ENCODE results near the gene OR51T1.

Gene OR51T1

GRCh38 chr11:4881188-4881587 is 512 bp upstream of the OR51T1 start:
- H3K27me3 ChIP-seq (ENCODE audit: control insufficient read depth in 1 of 2, insufficient read depth in 1 of 2, low read length in 2 of 2), result no peaks in the 10 kb centered on the region
- H3K23ac ChIP-seq (ENCODE audit: low read length in 2 of 2), result no peak overlapping the region
- H3K18ac ChIP-seq (ENCODE audit: low read depth in 1 of 2, low read length in 2 of 2), result no peak overlapping the region
- no peak overlapping the region for H2BK15ac ChIP-seq (ENCODE audit: low read depth, poor library complexity, severe bottlenecking)
- H4K8ac ChIP-seq (ENCODE audit: low read length), result no peak overlapping the region
- H3K4me1 ChIP-seq (ENCODE audit: control insufficient read depth, insufficient read depth, low read depth, low read length), result peaks cover 2% of the 10 kb centered on the region
- no peak overlapping the region for H3K4ac ChIP-seq (ENCODE audit: low read depth in 1 of 2, low read length in 2 of 2)
- no peak overlapping the region for H2AK5ac ChIP-seq (ENCODE audit: low read length, severe bottlenecking)
- H2BK12ac ChIP-seq (ENCODE audit: low read length in 2 of 2), result no peak overlapping the region
- DNase-seq, result no peak
- H3K9me3 ChIP-seq (ENCODE audit: control insufficient read depth, low read length), result no peaks in the 10 kb centered on the region
- 71% methylated on average over 4 of the region's 4 CpGs for whole genome bisulfite sequencing
- no peak overlapping the region for H3K27ac ChIP-seq (ENCODE audit: low read length, poor library complexity, severe bottlenecking)
- no peak overlapping the region for H3K14ac ChIP-seq (ENCODE audit: low read length in 2 of 2)
- H3K36me3 ChIP-seq (ENCODE audit: control insufficient read depth in 1 of 2, insufficient read depth in 2 of 2, low read depth in 1 of 2, low read length in 2 of 2), result no peaks in the 10 kb centered on the region
- no peak overlapping the region for H3K9ac ChIP-seq (ENCODE audit: low read length)
- H3K4me3 ChIP-seq (ENCODE audit: insufficient read depth in 1 of 2, low read depth in 1 of 2, low read length in 2 of 2), result no peak overlapping the region
- no peak overlapping the region for H4K91ac ChIP-seq (ENCODE audit: low read length)
- H2BK5ac ChIP-seq (ENCODE audit: low read depth, low read length, poor library complexity, severe bottlenecking), result no peak overlapping the region
- H2AFZ ChIP-seq (ENCODE audit: low read depth, low read length), result no peak overlapping the region
- no peaks in the 10 kb centered on the region for H3K79me1 ChIP-seq (replicated peaks; ENCODE audit: low read length, poor library complexity, severe bottlenecking)
- H3K4me2 ChIP-seq (ENCODE audit: low read length, poor library complexity, severe bottlenecking), result no peak overlapping the region
- H2BK120ac ChIP-seq (ENCODE audit: low read depth, low read length), result no peak overlapping the region

GRCh38 chr11:4882543-4882942 is 843 bp downstream of the OR51T1 start:
- peaks cover 2% of the 10 kb centered on the region for H3K4me1 ChIP-seq (ENCODE audit: control insufficient read depth, insufficient read depth, low read depth, low read length)
- H3K27me3 ChIP-seq (ENCODE audit: control insufficient read depth in 1 of 2, insufficient read depth in 1 of 2, low read length in 2 of 2), result no peaks in the 10 kb centered on the region
- H4K8ac ChIP-seq (ENCODE audit: low read length), result no peak overlapping the region
- no peak overlapping the region for H4K91ac ChIP-seq (ENCODE audit: low read length)
- WGBS, result 81% methylated on average over 5 of the region's 5 CpGs
- no peak overlapping the region for H2BK12ac ChIP-seq (ENCODE audit: low read length in 2 of 2)
- no peak overlapping the region for H3K4me2 ChIP-seq (ENCODE audit: low read length, poor library complexity, severe bottlenecking)
- H2AK5ac ChIP-seq (ENCODE audit: low read length, severe bottlenecking), result no peak overlapping the region
- DNase-seq, result no peak
- no peak overlapping the region for H3K14ac ChIP-seq (ENCODE audit: low read length in 2 of 2)
- H2BK5ac ChIP-seq (ENCODE audit: low read depth, low read length, poor library complexity, severe bottlenecking), result no peak overlapping the region
- H2BK120ac ChIP-seq (ENCODE audit: low read depth, low read length), result no peak overlapping the region
- no peaks in the 10 kb centered on the region for H3K79me1 ChIP-seq (replicated peaks; ENCODE audit: low read length, poor library complexity, severe bottlenecking)
- no peak overlapping the region for H3K27ac ChIP-seq (ENCODE audit: low read length, poor library complexity, severe bottlenecking)
- H3K18ac ChIP-seq (ENCODE audit: low read depth in 1 of 2, low read length in 2 of 2), result no peak overlapping the region
- no peak overlapping the region for H2AFZ ChIP-seq (ENCODE audit: low read depth, low read length)
- H2BK15ac ChIP-seq (ENCODE audit: low read depth, poor library complexity, severe bottlenecking), result no peak overlapping the region
- no peak overlapping the region for H3K4ac ChIP-seq (ENCODE audit: low read depth in 1 of 2, low read length in 2 of 2)
- H3K9me3 ChIP-seq (ENCODE audit: control insufficient read depth, low read length), result no peaks in the 10 kb centered on the region
- H3K36me3 ChIP-seq (ENCODE audit: control insufficient read depth in 1 of 2, insufficient read depth in 2 of 2, low read depth in 1 of 2, low read length in 2 of 2), result no peaks in the 10 kb centered on the region
- H3K23ac ChIP-seq (ENCODE audit: low read length in 2 of 2), result no peak overlapping the region
- no peak overlapping the region for H3K4me3 ChIP-seq (ENCODE audit: insufficient read depth in 1 of 2, low read depth in 1 of 2, low read length in 2 of 2)
- H3K9ac ChIP-seq (ENCODE audit: low read length), result no peak overlapping the region

GRCh38 chr11:4884361-4884760 is 2.7 kb downstream of the OR51T1 start:
- no peak overlapping the region for H2AFZ ChIP-seq (ENCODE audit: low read depth, low read length)
- H3K14ac ChIP-seq (ENCODE audit: low read length in 2 of 2), result no peak overlapping the region
- H4K8ac ChIP-seq (ENCODE audit: low read length), result no peak overlapping the region
- H2AK5ac ChIP-seq (ENCODE audit: low read length, severe bottlenecking), result no peak overlapping the region
- no peak overlapping the region for H3K4me2 ChIP-seq (ENCODE audit: low read length, poor library complexity, severe bottlenecking)
- WGBS, result 74% methylated on average over 3 of the region's 3 CpGs
- no peak overlapping the region for H2BK5ac ChIP-seq (ENCODE audit: low read depth, low read length, poor library complexity, severe bottlenecking)
- no peaks in the 10 kb centered on the region for H3K79me1 ChIP-seq (replicated peaks; ENCODE audit: low read length, poor library complexity, severe bottlenecking)
- no peaks in the 10 kb centered on the region for H3K9me3 ChIP-seq (ENCODE audit: control insufficient read depth, low read length)
- peaks cover 2% of the 10 kb centered on the region for H3K4me1 ChIP-seq (ENCODE audit: control insufficient read depth, insufficient read depth, low read depth, low read length)
- no peak overlapping the region for H3K9ac ChIP-seq (ENCODE audit: low read length)
- H3K27ac ChIP-seq (ENCODE audit: low read length, poor library complexity, severe bottlenecking), result no peak overlapping the region
- no peak overlapping the region for H2BK12ac ChIP-seq (ENCODE audit: low read length in 2 of 2)
- H2BK15ac ChIP-seq (ENCODE audit: low read depth, poor library complexity, severe bottlenecking), result no peak overlapping the region
- H3K18ac ChIP-seq (ENCODE audit: low read depth in 1 of 2, low read length in 2 of 2), result no peak overlapping the region
- H3K23ac ChIP-seq (ENCODE audit: low read length in 2 of 2), result no peak overlapping the region
- no peaks in the 10 kb centered on the region for H3K36me3 ChIP-seq (ENCODE audit: control insufficient read depth in 1 of 2, insufficient read depth in 2 of 2, low read depth in 1 of 2, low read length in 2 of 2)
- DNase-seq, result no peak
- no peak overlapping the region for H3K4me3 ChIP-seq (ENCODE audit: insufficient read depth in 1 of 2, low read depth in 1 of 2, low read length in 2 of 2)
- H3K27me3 ChIP-seq (ENCODE audit: control insufficient read depth in 1 of 2, insufficient read depth in 1 of 2, low read length in 2 of 2), result no peaks in the 10 kb centered on the region
- no peak overlapping the region for H4K91ac ChIP-seq (ENCODE audit: low read length)
- no peak overlapping the region for H2BK120ac ChIP-seq (ENCODE audit: low read depth, low read length)
- H3K4ac ChIP-seq (ENCODE audit: low read depth in 1 of 2, low read length in 2 of 2), result no peak overlapping the region

- H3K4me2 ChIP-seq (ENCODE audit: low read length, poor library complexity, severe bottlenecking), result no peak overlapping the region
- no peak overlapping the region for H2BK5ac ChIP-seq (ENCODE audit: low read depth, low read length, poor library complexity, severe bottlenecking)
- 50% methylated on average over 1 of the region's 3 CpGs for WGBS
- H2BK12ac ChIP-seq (ENCODE audit: low read length in 2 of 2), result no peak overlapping the region
- H4K91ac ChIP-seq (ENCODE audit: low read length), result no peak overlapping the region
- no peak overlapping the region for H4K8ac ChIP-seq (ENCODE audit: low read length)
- no peaks in the 10 kb centered on the region for H3K36me3 ChIP-seq (ENCODE audit: control insufficient read depth in 1 of 2, insufficient read depth in 2 of 2, low read depth in 1 of 2, low read length in 2 of 2)
- no peak overlapping the region for H3K4me3 ChIP-seq (ENCODE audit: insufficient read depth in 1 of 2, low read depth in 1 of 2, low read length in 2 of 2)
- H2AK5ac ChIP-seq (ENCODE audit: low read length, severe bottlenecking), result no peak overlapping the region
- H3K4me1 ChIP-seq (ENCODE audit: control insufficient read depth, insufficient read depth, low read depth, low read length), result peaks cover 2% of the 10 kb centered on the region
- no peaks in the 10 kb centered on the region for H3K27me3 ChIP-seq (ENCODE audit: control insufficient read depth in 1 of 2, insufficient read depth in 1 of 2, low read length in 2 of 2)
- no peak overlapping the region for H3K14ac ChIP-seq (ENCODE audit: low read length in 2 of 2)
- no peaks in the 10 kb centered on the region for H3K9me3 ChIP-seq (ENCODE audit: control insufficient read depth, low read length)
- no peak overlapping the region for H3K4ac ChIP-seq (ENCODE audit: low read depth in 1 of 2, low read length in 2 of 2)
- H3K79me1 ChIP-seq (replicated peaks; ENCODE audit: low read length, poor library complexity, severe bottlenecking), result no peaks in the 10 kb centered on the region
- no peak overlapping the region for H3K23ac ChIP-seq (ENCODE audit: low read length in 2 of 2)
- no peak overlapping the region for H3K9ac ChIP-seq (ENCODE audit: low read length)
- H2AFZ ChIP-seq (ENCODE audit: low read depth, low read length), result no peak overlapping the region
- H3K27ac ChIP-seq (ENCODE audit: low read length, poor library complexity, severe bottlenecking), result no peak overlapping the region
- H2BK120ac ChIP-seq (ENCODE audit: low read depth, low read length), result no peak overlapping the region
- no peak overlapping the region for H2BK15ac ChIP-seq (ENCODE audit: low read depth, poor library complexity, severe bottlenecking)
- no peak for DNase-seq
- no peak overlapping the region for H3K18ac ChIP-seq (ENCODE audit: low read depth in 1 of 2, low read length in 2 of 2)
Measured at GRCh38 chr11:4886186-4886585, 4.5 kb downstream of the OR51T1 start.
